ENCODE data around the gene PLCG1. TPM values are rescaled to one million over a fixed set of nuclear protein-coding genes. Genes with fewer than 3 reads are reported as not detected.

PLCG1 gene
- polyA plus RNA-seq, 2 of the 4 experiments (the other 2 are of a cell fraction): 22.0 to 65.0 TPM

- TF ChIP-seq HES2 (IDR thresholded peaks at IDR 0.05) (no peak), HEYL (CRISPR knock-in tag; IDR thresholded peaks at IDR 0.05) (no peak)
These were observed 35.2 kb downstream of the PLCG1 start (continued) for GRCh38 chr20:41172296-41173140.

GRCh38 chr20:41173161-41173721, 35.9 kb downstream of the PLCG1 start:
- FAIRE-seq (no peak), DNase-seq (ENCODE audit: low read depth in 1 of 2, low spot score in 1 of 2) (peak; percentile 60 to 81), ATAC-seq (peak; percentile 89 to 95)
- no peak overlapping the region for H3K4me2 ChIP-seq
- ChIA-PET CTCF (interaction anchor here (0.6 to 12.1 kb wide), 70 partner anchors 9 to 520 kb away, joined by 3 to 248 read pairs (median 4); partner anchors contain the start of genes LPIN3, PLCG1 and ZHX3), POLR2A (no interaction called here)
- H3K4me1 ChIP-seq: peaks cover 11% of the 10 kb centered on the region; the same call in 2 of the 3 replicates
- H3K9me3 ChIP-seq: no peaks in the 10 kb centered on the region
- WGBS (ENCODE audit: missing lambda C conversion rate): 10% methylated on average over 8 of the region's 9 CpGs
- H3K27ac ChIP-seq: no peak overlapping the region
- TF ChIP-seq CTCF (IDR thresholded peaks at IDR 0.05) (peak; percentile 85), SMC3 (IDR thresholded peaks at IDR 0.05) (peak; percentile 92), CBX8 (IDR thresholded peaks at IDR 0.05) (no peak), ATOH8 (CRISPR knock-in tag; IDR thresholded peaks at IDR 0.05; ENCODE audit: low read depth) (no peak), RAD21 (conservative IDR thresholded peaks at IDR 0.05 in 1 of 2, IDR thresholded peaks at IDR 0.05 in 1 of 2) (peak; percentile 89 to 93)
- H3K4me3 ChIP-seq: no peak overlapping the region

- ChIA-PET CTCF (interaction anchor here (0.7 to 12.1 kb wide), 46 partner anchors 8 to 489 kb away, joined by 3 to 248 read pairs (median 5); partner anchors contain the start of genes LPIN3 and PLCG1), POLR2A (no interaction called here)
- FAIRE-seq (no peak), ATAC-seq (no peak), DNase-seq (ENCODE audit: low read depth in 1 of 2, low spot score in 1 of 2) (no peak)
- TF ChIP-seq CHD2 (IDR thresholded peaks at IDR 0.05; ENCODE audit: low read length, partially characterized antibody): no peak
- no peak for TF ChIP-seq ZC3H11A (IDR thresholded peaks at IDR 0.05)
- H3K27ac ChIP-seq: no peak overlapping the region
- H3K9me3 ChIP-seq: no peaks in the 10 kb centered on the region
- 96% methylated on average over 13 of the region's 13 CpGs for WGBS (ENCODE audit: missing lambda C conversion rate)
- peaks cover 13% of the 10 kb centered on the region; the same call in 2 of the 3 replicates for H3K4me1 ChIP-seq
- H3K4me2 ChIP-seq: no peak overlapping the region
- H3K4me3 ChIP-seq: no peak overlapping the region
These were observed 36.5 kb downstream of the PLCG1 start for GRCh38 chr20:41173791-41174341.

- TF ChIP-seq RCOR1 (IDR thresholded peaks at IDR 0.05; ENCODE audit: low read depth, low read length) (no peak), ELK1 (IDR thresholded peaks at IDR 0.05; ENCODE audit: low read depth, low read length) (no peak), CBX8 (IDR thresholded peaks at IDR 0.05) (no peak), MYC (IDR thresholded peaks at IDR 0.05; ENCODE audit: borderline replicate concordance, low read length) (no peak)
- 92% methylated on average over 5 of the region's 10 CpGs for WGBS (ENCODE audit: missing lambda C conversion rate)
- no peak overlapping the region for H3K4me3 ChIP-seq
- no peak for DNase-seq (ENCODE audit: low read depth in 1 of 2, low spot score in 1 of 2)
- H3K4me1 ChIP-seq: peaks cover 13% of the 10 kb centered on the region; the same call in 2 of the 3 replicates
- ChIA-PET CTCF (interaction anchor here (0.8 to 12.1 kb wide), 6 partner anchors 11 to 182 kb away, joined by 3 to 248 read pairs (median 10); partner anchors contain the start of gene LPIN3), POLR2A (no interaction called here)
- no peak for FAIRE-seq
- H3K4me2 ChIP-seq: no peak overlapping the region
- H3K27ac ChIP-seq: no peak overlapping the region
- H3K9me3 ChIP-seq: no peaks in the 10 kb centered on the region
- ATAC-seq: no peak
These were observed 37.0 kb downstream of the PLCG1 start for GRCh38 chr20:41174373-41174772.
